SK-N-SH treated with all-trans-retinoic acid at 6 μM for 48 hours (cell line): ENCODE measurements around the gene RASAL1.

Source experiments
- RARB ChIP-seq: fragments of 250-450 bp; sonication (Bioruptor Pico); IDR thresholded peaks from 2 replicates; pipeline ENCODE4 v1.8.0; 2021; ENCODE audit warnings: mild to moderate bottlenecking, moderate library complexity
- TCF4 ChIP-seq: fragments of 250-450 bp; sonication (Bioruptor Pico); IDR thresholded peaks from 2 replicates; pipeline ENCODE4 v1.8.0; 2021; ENCODE audit warnings: mild to moderate bottlenecking, moderate library complexity, borderline replicate concordance

DNA sequence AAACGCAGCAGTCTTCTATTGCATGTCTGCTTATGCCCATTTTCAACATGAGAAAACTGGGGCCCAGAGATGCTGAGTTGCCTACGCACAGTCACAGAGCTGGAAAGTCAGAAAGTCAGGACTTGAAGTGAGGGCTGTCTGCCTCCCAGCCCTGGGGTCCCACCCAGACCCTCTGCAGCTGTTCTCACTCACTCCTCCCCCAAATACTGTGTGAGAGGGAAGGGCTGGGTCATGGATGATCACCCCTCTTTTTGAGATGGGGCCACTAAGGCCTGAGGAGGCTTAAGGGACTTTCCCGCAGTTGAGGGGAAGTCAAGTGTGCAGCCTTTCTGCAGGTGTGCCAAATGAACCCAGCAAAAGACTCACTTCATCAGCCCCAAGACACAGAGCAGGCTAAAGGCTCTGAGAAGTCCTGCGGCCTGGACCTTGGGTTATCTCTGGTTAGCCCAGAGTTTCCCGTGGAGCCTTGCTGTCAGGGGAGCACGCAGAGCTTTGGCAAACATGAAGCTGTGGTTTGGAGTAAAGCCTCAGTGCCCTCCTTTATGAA, 60.4 kb downstream of the RASAL1 start:
- TF ChIP-seq RARB (CRISPR knock-in tag), result no peak
- no peak for TF ChIP-seq TCF4 (CRISPR knock-in tag)
